Mesodermal cell (in vitro differentiated cells): ENCODE results near the gene CARD8.
A peak's percentile ranks its signal among the peaks of the same experiment; 100 is the strongest.

Experiments
- H3K27ac ChIP-seq: 2 replicates; pipeline ENCODE4 v1.7.0; 2013; ENCODE audit warnings: mild to moderate bottlenecking, low read depth, low read length, moderate library complexity; ENCODE audit not compliant: severe bottlenecking
- H3K36me3 ChIP-seq: 2 replicates; pipeline ENCODE4 v1.7.1; 2013; ENCODE audit warnings: mild to moderate bottlenecking, low read length, moderate library complexity; ENCODE audit not compliant: control insufficient read depth, insufficient read depth
- H3K4me1 ChIP-seq: one replicate; pipeline ENCODE4 v1.7.1; 2013; ENCODE audit warnings: mild to moderate bottlenecking, low read length; ENCODE audit not compliant: insufficient read depth, control insufficient read depth, poor library complexity, severe bottlenecking
- H3K4me3 ChIP-seq: 2 replicates; pipeline ENCODE4 v1.7.0; 2013; ENCODE audit warnings: low read length, control low read depth, mild to moderate bottlenecking; ENCODE audit not compliant: insufficient read depth, poor library complexity, severe bottlenecking; ENCODE audit errors: extremely low read depth
- H3K9me3 ChIP-seq: 2 replicates; pipeline ENCODE4 v1.7.1; 2013; ENCODE audit warnings: mild to moderate bottlenecking, low read length, moderate library complexity; ENCODE audit not compliant: control insufficient read depth
- WGBS, 2 experiments: methylation state at CpG; one replicate each; pipeline ENCODE4 v1.1.5; 2013; ENCODE audit warnings: missing lambda C conversion rate in 2 of 2; ENCODE audit not compliant: insufficient coverage in 2 of 2; 5-methylcytosine and 5-hydroxymethylcytosine counted together

CARD8 gene

DNA sequence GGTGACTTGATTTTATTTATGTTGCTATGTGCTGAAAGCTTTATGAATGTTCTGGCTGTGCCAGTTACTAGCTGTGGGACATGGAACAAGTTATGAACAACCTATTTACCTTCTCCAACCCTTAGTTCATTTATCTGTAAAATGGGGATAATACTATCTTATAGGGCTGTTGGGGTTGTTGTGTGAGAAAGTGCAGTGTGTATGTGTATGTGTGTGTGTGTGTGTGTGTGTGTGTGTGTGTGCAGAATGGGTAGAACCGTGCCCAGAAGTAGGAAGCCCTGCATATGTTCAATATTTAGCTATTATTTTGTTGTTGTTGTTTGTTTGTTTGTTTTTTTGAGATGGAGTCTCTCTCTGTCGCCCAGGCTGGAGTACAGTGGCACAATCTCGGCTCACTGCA is 64.8 kb downstream of the CARD8 start:
- Histone ChIP-seq H3K27ac (no peak overlapping the region), H3K4me3 (no peak overlapping the region), H3K4me1 (no peaks in the 10 kb centered on the region), H3K9me3 (peaks cover 4% of the 10 kb centered on the region), H3K36me3 (peaks cover 20% of the 10 kb centered on the region)
- 82 to 94% methylated on average over 2 to 3 of the region's 3 CpGs for WGBS, 2 experiments

DNA sequence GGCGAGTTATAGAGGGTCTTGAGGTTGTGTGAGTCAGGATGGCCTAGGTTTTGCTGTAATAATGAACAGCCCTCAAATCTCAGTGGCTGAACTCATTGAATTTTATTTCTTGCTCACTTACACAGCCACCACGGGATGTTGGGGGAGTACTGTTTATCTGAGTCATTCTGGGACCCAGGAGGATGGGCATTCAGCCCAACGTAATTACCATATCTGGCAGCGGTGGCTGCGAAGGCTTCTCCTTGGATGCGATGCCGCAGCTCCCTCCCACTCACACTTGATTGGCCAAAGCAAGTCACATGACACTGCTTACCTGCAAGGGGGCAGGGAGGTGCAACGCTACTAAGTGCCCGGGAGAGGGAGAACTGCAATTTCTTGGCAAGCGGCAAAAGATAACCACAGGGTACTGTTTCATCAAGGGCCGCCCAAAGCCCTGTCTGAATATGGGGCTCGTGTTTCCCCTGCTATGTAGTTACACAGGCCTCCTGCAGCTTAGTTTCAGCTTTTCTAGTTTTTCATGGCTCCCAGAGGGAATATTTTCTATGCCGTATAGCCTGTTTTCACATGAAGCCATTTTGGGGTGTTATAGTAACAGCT is 65.3 kb downstream of the CARD8 start:
- H3K36me3 ChIP-seq: peaks cover 16% of the 10 kb centered on the region
- H3K9me3 ChIP-seq: peaks cover 4% of the 10 kb centered on the region
- H3K4me3 ChIP-seq: no peak overlapping the region
- WGBS, 2 experiments: 35 to 43% methylated on average over 8 to 11 of the region's 13 CpGs
- H3K27ac ChIP-seq: no peak overlapping the region
- H3K4me1 ChIP-seq: no peaks in the 10 kb centered on the region

- H3K36me3 ChIP-seq: peaks cover 30% of the 10 kb centered on the region
- no peaks in the 10 kb centered on the region for H3K4me1 ChIP-seq
- 89 to 91% methylated on average over 6 to 7 of the region's 8 CpGs for WGBS, 2 experiments
- H3K4me3 ChIP-seq: no peak overlapping the region
- no peak overlapping the region for H3K27ac ChIP-seq
- peaks cover 16% of the 10 kb centered on the region for H3K9me3 ChIP-seq
These were observed 69.1 kb downstream of the CARD8 start for GRCh38 chr19:48186541-48186991.

- 100% methylated on average over 1 of the region's 5 CpGs for WGBS, 2 experiments
- Histone ChIP-seq H3K4me3 (no peak overlapping the region), H3K4me1 (no peaks in the 10 kb centered on the region), H3K36me3 (peaks cover 33% of the 10 kb centered on the region), H3K27ac (no peak overlapping the region), H3K9me3 (peaks cover 21% of the 10 kb centered on the region)
These were observed 69.7 kb downstream of the CARD8 start for GRCh38 chr19:48186015-48186414.

DNA sequence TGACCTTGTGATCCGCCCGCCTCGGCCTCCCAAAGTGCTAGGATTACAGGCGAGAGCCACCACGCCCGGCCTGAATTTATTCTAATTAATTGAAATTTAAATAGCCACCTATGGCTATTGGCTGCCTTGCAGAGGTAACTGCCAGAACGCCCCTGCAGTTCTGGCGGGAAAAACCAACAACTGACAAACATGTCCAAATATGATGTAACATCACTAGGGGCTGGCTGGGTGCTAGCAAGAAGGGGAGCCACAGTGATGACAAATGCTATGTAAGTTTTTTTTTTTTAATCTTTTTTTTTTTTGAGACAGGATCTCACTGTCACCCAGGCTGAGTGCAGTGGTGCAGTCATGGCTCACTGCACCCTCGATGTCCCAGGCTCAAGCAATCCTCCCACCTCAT is 72.4 kb downstream of the CARD8 start:
- H3K27ac ChIP-seq: no peak overlapping the region
- no peaks in the 10 kb centered on the region for H3K4me1 ChIP-seq
- H3K9me3 ChIP-seq: peaks cover 23% of the 10 kb centered on the region
- WGBS, 2 experiments: 95 to 100% methylated on average over 1 to 5 of the region's 9 CpGs
- H3K4me3 ChIP-seq: no peak overlapping the region
- H3K36me3 ChIP-seq: peaks cover 42% of the 10 kb centered on the region

DNA sequence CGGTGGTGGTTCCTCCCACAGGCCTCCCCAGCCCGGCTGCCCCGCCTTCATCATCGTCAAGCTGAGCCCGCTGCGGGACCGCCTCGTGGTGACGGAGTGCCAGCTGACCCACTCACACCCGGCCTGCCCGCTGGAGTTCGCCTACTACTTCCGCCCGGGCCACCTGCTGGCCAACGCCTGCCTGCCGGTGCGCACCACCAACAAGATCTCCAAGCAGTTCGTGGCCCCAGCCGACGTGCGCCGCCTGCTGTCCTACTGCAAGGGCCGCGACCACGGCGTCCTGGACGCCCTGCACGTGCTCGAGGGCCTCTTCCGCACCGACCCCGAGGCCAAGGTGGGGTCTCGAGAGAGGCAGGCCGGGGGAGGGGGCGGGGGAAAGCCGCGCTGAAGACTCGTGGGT is 73.3 kb downstream of the CARD8 start:
- H3K27ac ChIP-seq: no peak overlapping the region
- WGBS, 2 experiments: 93 to 96% methylated on average over 25 to 36 of the region's 38 CpGs
- H3K36me3 ChIP-seq: peaks cover 36% of the 10 kb centered on the region
- no peak overlapping the region for H3K4me3 ChIP-seq
- H3K4me1 ChIP-seq: no peaks in the 10 kb centered on the region
- H3K9me3 ChIP-seq: peaks cover 23% of the 10 kb centered on the region

- no peak overlapping the region for H3K27ac ChIP-seq
- peaks cover 39% of the 10 kb centered on the region for H3K36me3 ChIP-seq
- peaks cover 23% of the 10 kb centered on the region for H3K9me3 ChIP-seq
- H3K4me1 ChIP-seq: no peaks in the 10 kb centered on the region
- WGBS, 2 experiments: 90 to 100% methylated on average over 2 to 3 of the region's 5 CpGs
- H3K4me3 ChIP-seq: no peak overlapping the region
These were observed 74.2 kb downstream of the CARD8 start for GRCh38 chr19:48181505-48181904.

DNA sequence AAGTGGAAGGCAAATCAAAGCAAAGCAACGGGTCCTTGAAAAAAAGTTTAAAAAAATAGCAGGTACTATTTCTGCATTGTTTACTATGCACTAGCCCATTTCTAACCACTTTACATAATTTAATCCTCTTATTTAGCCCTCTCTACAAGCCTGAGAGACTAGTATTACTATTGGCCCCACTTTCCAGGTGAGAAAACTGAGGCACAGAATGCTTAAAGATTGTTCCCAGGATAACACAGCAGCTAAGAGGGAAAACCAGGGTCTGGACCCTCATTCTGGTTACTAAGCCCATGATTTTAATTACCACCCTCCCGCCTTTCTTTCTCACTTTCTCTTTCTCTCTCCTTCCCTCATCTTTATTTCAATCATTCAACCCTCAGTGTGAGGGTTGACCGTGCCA is 79.5 kb downstream of the CARD8 start:
- Histone ChIP-seq H3K27ac (no peak overlapping the region), H3K4me1 (peaks cover 2% of the 10 kb centered on the region), H3K4me3 (no peak overlapping the region), H3K9me3 (peaks cover 8% of the 10 kb centered on the region), H3K36me3 (peaks cover 48% of the 10 kb centered on the region)
- 100% methylated on average over 1 to 2 of the region's 3 CpGs for WGBS, 2 experiments

DNA sequence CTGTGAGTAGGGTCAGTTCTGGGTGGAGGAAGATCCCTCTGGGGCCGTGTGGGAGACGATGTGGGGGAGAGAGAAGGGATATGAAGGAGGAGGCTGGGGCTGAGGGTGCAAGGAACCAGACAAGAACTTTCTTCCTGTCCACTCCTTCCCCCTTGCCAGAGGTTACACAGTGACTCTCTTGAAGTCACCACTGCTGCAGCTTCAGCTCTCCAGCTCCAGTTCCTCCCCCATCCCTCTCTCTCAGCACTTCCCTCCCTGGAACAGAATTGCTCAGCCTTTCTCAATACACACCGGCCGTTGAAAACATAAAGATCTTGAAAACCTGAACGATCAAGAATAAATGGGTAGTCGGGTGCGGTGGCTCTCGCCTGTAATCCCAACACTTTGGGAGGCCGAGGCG is 80.1 kb downstream of the CARD8 start:
- H3K9me3 ChIP-seq: peaks cover 4% of the 10 kb centered on the region
- H3K36me3 ChIP-seq: peaks cover 47% of the 10 kb centered on the region
- 93 to 98% methylated on average over 8 of the region's 10 CpGs for WGBS, 2 experiments
- H3K27ac ChIP-seq: no peak overlapping the region
- no peak overlapping the region for H3K4me3 ChIP-seq
- peaks cover 6% of the 10 kb centered on the region for H3K4me1 ChIP-seq

GRCh38 chr19:48174445-48175030 is 81.2 kb downstream of the CARD8 start:
- H3K27ac ChIP-seq: no peak overlapping the region
- WGBS, 2 experiments: 78 to 88% methylated on average over 5 of the region's 6 CpGs
- H3K36me3 ChIP-seq: peaks cover 38% of the 10 kb centered on the region
- H3K4me3 ChIP-seq: no peak overlapping the region
- peaks cover 6% of the 10 kb centered on the region for H3K4me1 ChIP-seq
- H3K9me3 ChIP-seq: no peaks in the 10 kb centered on the region

GRCh38 chr19:48171710-48172109 is 84.0 kb downstream of the CARD8 start:
- peaks cover 6% of the 10 kb centered on the region for H3K4me1 ChIP-seq
- WGBS, 2 experiments: 96 to 99% methylated on average over 26 to 37 of the region's 37 CpGs
- peak overlapping the region; percentile 91 for H3K4me3 ChIP-seq
- H3K9me3 ChIP-seq: no peaks in the 10 kb centered on the region
- no peak overlapping the region for H3K27ac ChIP-seq
- peaks cover 26% of the 10 kb centered on the region for H3K36me3 ChIP-seq
